D721Med (cell line): ENCODE data around the gene MCTP1.

Experiments
- DNase-seq: peaks from one replicate; pipeline ENCODE4 v3.0.0; 2011; ENCODE audit warnings: low spot score; ENCODE audit not compliant: insufficient read length
- FAIRE-seq: peaks from 2 replicates; lab custom pipeline; 2011; peaks lifted over from hg19 to GRCh38; lab: Jason Lieb, UNC
- CTCF ChIP-seq: IDR thresholded peaks from 2 replicates; pipeline ENCODE4 v1.5.1; 2012; ENCODE audit warnings: mild to moderate bottlenecking, control low read depth; ENCODE audit not compliant: insufficient read depth; ENCODE audit errors: missing control alignments

Gene MCTP1

GRCh38 chr5:95050708-95051107 is 234.2 kb downstream of the MCTP1 start:
- TF ChIP-seq CTCF, result no peak
- DNase-seq, result no peak
- FAIRE-seq, result no peak

GRCh38 chr5:95048628-95049027 is 236.3 kb downstream of the MCTP1 start:
- DNase-seq (no peak), FAIRE-seq (no peak)
- no peak for TF ChIP-seq CTCF

GRCh38 chr5:95045181-95045965 is 239.5 kb downstream of the MCTP1 start:
- TF ChIP-seq CTCF, result no peak

GRCh38 chr5:95044096-95044495 is 240.8 kb downstream of the MCTP1 start:
- no peak for DNase-seq
- no peak for FAIRE-seq
- no peak for TF ChIP-seq CTCF

More at GRCh38 chr5:95045181-95045965, 239.5 kb downstream of the MCTP1 start:
- FAIRE-seq, result no peak
- DNase-seq, result no peak

GRCh38 chr5:95043648-95044047 is 241.2 kb downstream of the MCTP1 start:
- TF ChIP-seq CTCF, result no peak
- FAIRE-seq (no peak), DNase-seq (no peak)

GRCh38 chr5:95043234-95043633 is 241.7 kb downstream of the MCTP1 start:
- DNase-seq (no peak), FAIRE-seq (no peak)
- no peak for TF ChIP-seq CTCF

GRCh38 chr5:95042037-95042436 is 242.9 kb downstream of the MCTP1 start:
- DNase-seq, result no peak

More at GRCh38 chr5:95042037-95042436, 242.9 kb downstream of the MCTP1 start:
- FAIRE-seq, result no peak
- TF ChIP-seq CTCF, result no peak
